CD4-positive, alpha-beta T cell treated with Interleukin-6 for 4 hours (primary cell): Measurements from ENCODE around the gene VWF.

ENCODE experiments used
- DNase-seq: peaks from one replicate; pipeline ENCODE4 v3.0.0-alpha.2; 2020; ENCODE audit warnings: mixed read lengths

The VWF gene

GRCh38 chr12:6056406-6057240, 67.8 kb downstream of the VWF start:
- peak; percentile 49 for DNase-seq

GRCh38 chr12:6053541-6053940, 70.9 kb downstream of the VWF start:
- no peak for DNase-seq

- no peak for DNase-seq
Observed at GRCh38 chr12:6052940-6053329, 71.5 kb downstream of the VWF start.

GRCh38 chr12:6052206-6052939, 72.1 kb downstream of the VWF start:
- no peak for DNase-seq

- DNase-seq, result no peak
Observed at GRCh38 chr12:6049992-6050391, 74.5 kb downstream of the VWF start.

- no peak for DNase-seq
Observed at GRCh38 chr12:6049587-6049986, 74.9 kb downstream of the VWF start.

GRCh38 chr12:6047249-6048237, 76.9 kb downstream of the VWF start:
- no peak for DNase-seq

GRCh38 chr12:6046511-6047180, 77.8 kb downstream of the VWF start:
- no peak for DNase-seq

GRCh38 chr12:6045438-6045837, 79.0 kb downstream of the VWF start:
- DNase-seq, result no peak

GRCh38 chr12:6044082-6044481, 80.4 kb downstream of the VWF start:
- DNase-seq, result no peak

- DNase-seq, result no peak
Observed at GRCh38 chr12:6042446-6042845, 82.0 kb downstream of the VWF start.

GRCh38 chr12:6041891-6042290, 82.6 kb downstream of the VWF start:
- no peak for DNase-seq

- no peak for DNase-seq
Observed at GRCh38 chr12:6040815-6041214, 83.7 kb downstream of the VWF start.

- DNase-seq, result peak; percentile 62
Observed at GRCh38 chr12:6039894-6040601, 84.4 kb downstream of the VWF start.

GRCh38 chr12:6038160-6038559, 86.3 kb downstream of the VWF start:
- peak; percentile 33 for DNase-seq

GRCh38 chr12:6037459-6037858, 87.0 kb downstream of the VWF start:
- DNase-seq, result no peak

GRCh38 chr12:6036509-6036908, 88.0 kb downstream of the VWF start:
- DNase-seq, result no peak

- DNase-seq, result no peak
Observed at GRCh38 chr12:6034596-6034995, 89.9 kb downstream of the VWF start.

- no peak for DNase-seq
Observed at GRCh38 chr12:6033546-6033945, 90.9 kb downstream of the VWF start.

GRCh38 chr12:6032726-6033125, 91.7 kb downstream of the VWF start:
- no peak for DNase-seq

GRCh38 chr12:6031001-6031400, 93.5 kb downstream of the VWF start:
- DNase-seq, result no peak

- no peak for DNase-seq
Observed at GRCh38 chr12:6030081-6030480, 94.4 kb downstream of the VWF start.
